NCI-H345 (cell line): ENCODE measurements around the gene KRT80.
A peak's percentile ranks its signal among the peaks of the same experiment; 100 is the strongest.

Experiments used
- DNase-seq: peaks from one replicate; lab custom pipeline; 2025; lab: John Stamatoyannopoulos, UW

KRT80 gene

DNA sequence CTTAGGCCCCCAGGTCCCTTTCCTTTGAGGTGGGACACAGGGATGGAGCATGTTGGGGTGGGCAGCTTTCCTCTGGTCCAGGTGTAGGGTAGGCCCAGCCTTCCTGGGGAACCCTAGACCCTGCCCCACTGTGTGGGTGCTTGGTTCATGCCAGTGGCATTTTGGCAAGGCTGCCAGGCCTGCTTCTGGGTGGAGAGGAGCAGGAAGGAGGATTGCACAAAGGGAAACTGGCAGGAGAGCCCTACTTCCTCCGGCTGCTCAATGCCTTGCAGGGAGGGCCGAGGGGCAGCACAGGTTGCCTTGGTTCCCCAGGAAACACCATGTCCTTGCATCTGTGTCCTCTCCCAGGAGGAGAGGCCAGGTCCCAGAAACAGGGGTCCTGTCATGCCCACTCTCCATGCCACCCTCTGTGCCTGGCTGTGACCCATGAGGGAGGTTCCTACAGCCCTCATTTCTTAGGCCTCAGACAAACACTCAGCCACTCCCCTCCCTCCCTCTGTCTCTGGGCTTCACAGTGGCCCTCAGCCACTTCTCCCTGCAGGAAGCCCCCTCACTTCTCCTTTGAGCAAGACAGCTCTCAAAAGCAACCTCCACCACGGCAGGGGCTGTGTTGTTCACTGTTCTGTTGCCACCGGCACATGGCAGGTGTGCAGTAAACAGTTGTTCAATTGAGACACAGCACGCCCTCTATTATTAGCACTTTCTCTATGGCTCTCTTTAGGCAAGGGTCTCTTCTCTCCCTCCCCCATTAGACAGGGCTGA is 6.8 kb upstream of the KRT80 start:
- peak; percentile 85 for DNase-seq

- DNase-seq = peak; percentile 68
Observed at GRCh38 chr12:52197371-52198231, 5.8 kb upstream of the KRT80 start.

DNA sequence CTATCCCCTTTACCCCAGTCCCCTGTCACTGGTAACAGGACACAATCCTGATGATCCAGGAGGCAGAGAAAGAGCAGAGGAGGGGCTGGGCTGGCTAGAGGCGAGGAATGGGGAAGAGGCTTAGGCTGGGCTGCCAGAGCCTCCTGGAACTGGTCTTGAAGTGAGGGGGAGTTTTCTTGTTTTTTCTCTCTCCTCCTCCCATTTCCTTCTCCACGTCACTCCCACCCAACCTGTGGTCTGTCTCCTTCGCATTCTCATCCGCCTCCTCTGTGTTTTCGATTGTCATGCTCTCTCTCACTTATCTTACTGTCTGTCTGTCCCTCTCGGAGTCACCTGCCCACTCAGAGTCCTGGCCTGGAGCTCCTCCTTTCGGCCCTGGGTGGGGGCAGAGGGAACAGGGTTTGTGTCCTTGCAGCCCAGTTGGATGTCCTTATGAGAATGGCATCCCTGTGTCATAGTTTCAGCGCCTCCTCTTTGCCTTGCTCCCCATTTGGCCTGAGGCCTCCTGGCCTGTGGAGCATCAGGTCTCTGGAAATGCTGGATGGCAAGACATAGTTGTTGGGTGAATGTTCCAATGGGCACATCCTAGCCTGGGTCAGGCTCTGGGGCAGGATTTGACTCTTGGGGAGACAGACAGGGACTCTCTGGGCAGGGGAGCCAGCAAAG is 3.4 kb upstream of the KRT80 start:
- DNase-seq = no peak

GRCh38 chr12:52193991-52194390 is 2.2 kb upstream of the KRT80 start:
- DNase-seq = no peak

- DNase-seq = no peak
Observed at GRCh38 chr12:52193532-52193931, 1.7 kb upstream of the KRT80 start.

DNA sequence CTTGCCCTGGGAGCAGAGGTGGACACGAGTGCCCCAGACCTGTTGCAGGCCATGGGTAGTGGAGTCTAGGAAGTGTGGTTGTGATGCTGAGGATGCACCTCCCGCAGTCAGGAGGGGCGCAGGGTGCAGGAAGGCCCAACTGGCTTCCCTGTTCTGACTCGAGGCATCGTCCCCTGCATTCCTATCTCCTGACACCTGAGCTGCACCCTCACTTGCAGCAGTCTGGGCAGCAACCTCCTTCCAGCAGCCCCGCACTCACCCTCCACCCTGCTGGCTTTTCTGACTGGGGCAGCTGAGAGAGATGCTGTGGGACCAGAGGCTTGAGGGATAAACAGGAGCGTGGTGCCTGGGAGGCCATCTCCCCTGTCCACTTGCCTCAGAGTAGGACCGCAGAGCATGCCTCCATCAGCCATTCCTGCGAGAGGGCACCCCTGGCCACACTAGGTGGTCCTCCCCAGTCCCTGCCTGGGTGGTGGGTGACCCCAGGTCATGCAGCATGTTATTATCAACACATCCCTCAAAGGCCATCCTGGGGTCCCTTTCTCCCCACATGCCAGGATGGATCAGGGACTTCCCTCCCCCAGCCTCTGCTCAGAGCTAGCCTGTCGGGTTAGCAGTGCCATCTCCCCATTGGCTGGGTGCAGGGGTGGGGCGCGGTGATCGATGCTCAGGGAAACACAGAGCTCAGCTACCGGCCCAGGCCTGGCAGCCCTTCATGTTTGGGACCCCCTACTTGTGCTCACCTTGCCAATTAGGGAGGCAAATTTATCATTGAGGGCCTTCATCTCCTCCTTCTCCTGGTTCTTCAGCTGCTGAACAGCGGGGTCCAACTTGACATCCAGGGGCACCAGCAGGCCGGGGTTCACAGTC is 719 bp downstream of the KRT80 start:
- no peak for DNase-seq

DNA sequence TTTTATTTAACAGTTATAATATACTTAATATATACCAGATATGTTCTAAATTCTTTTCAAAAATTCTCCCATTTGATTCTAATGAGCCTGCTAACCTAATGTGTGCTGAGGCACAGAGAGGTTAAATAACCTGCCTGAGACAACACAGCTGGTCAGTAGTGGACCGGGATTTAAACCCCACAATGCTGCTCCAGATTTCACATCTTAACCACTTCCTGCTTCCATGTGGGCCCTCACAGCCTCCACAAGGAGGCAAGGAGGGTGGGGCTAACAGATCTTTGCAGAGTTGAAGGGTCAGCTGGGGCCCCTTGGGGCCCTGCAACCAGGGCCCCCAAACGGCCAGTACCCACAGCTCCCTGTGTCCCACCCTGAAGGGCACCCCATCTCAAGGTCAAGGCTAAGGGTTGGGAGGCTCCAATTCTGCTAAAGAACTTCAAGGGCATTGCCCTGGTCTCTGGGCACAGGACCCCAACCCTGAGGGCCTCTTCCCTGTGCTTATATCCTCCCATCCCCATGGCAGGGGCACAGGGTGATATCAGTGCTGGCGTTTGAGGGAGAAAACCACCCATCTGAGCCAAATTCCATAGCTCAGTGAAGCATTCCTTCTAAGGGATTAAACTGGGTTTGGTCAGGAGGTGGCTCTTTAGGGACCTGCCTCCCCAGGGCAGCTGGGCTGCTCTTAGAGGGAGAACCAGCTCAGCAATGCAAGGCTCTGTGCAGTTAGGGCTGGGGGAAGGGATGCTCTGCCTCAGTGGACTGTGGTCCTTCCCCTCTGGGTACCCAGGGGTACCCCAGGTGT is 2.2 kb downstream of the KRT80 start:
- no peak for DNase-seq

GRCh38 chr12:52188658-52189057 is 3.2 kb downstream of the KRT80 start:
- no peak for DNase-seq

GRCh38 chr12:52187640-52188039 is 4.2 kb downstream of the KRT80 start:
- no peak for DNase-seq

- no peak for DNase-seq
Observed at GRCh38 chr12:52187206-52187605, 4.6 kb downstream of the KRT80 start.

DNA sequence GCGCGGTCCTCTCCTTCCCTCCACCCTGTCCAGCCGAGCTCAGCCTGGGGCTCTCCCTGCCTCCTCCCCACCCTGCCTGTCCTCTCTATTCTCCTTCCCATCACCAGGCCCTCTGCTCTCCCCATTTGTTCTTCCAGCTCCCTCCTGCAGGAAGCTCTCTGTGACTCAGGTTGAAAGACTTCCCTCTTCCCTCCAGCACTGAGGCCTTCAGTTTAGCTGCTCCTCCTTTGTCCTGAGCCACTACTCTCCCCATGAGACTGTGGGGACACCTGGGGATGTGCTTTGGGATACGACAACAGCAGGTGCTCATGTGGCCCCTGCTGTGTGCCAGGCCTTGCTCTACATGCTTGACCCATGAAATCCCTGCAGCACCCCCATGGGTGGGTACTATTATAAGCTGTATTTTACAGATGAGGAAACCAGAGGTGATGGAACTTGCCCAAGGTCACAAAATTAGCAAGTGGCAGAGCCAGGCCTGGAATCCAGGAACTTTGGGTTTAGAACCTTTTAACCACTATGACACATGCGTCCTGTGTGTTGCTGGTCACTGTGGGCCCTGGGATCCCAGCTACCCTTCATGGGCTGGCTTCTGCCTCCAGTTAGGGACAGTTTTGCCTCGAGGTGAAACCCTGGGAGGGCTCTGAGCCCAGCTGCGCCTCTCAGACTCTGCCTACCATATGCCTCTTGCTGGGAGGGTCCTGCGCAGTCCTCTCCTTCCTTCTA is 5.5 kb downstream of the KRT80 start:
- peak; percentile 79 for DNase-seq

DNA sequence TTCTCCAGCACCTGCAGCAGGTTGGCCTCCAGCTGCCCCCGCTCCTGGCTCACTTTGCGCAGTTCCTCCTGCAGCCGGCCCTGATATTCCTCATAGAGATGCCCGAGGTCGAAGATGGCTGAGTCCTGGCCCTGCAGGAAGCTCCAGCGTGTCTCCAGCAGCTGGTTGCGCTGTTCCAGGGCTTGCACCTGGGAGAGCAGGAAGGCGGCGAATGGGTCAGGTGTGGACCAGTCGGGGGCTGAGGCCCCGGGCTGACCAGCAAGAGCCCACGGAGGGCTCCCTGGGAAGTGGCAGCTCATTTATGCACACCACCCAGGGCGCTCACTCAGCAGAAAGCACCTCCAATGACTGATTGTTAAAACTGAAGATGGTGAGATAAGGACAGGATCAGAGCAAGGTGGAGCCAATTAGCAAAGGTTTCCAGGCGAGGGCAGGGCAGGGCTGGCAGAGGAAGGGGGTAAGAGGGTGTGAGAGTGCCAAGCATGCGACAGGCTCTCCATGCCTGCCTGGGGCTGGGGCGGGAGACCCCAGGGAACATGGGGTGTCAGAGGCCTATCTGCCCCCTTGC is 6.3 kb downstream of the KRT80 start:
- DNase-seq = no peak

- DNase-seq = no peak
Observed at GRCh38 chr12:52184813-52185212, 7.0 kb downstream of the KRT80 start.

DNA sequence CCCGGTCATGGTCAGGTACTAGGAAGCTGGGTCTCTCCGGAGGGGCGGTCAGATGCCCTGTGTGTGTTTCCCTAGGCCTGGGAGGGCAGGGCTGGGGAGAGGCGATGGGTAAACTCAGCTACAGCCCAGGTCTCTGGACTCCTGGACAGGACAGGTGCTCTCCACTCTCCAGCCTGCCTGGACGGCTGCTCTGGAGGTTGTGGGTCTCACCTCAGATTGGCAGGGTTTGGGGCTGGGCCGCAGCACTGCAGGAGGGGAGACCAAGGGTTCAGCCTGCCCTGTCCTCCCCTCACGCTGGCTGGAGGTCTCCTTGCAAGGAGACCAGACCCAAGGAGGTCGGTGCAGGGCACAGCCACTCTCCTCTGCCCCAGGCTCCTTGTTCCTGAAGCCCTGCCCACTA is 7.8 kb downstream of the KRT80 start:
- no peak for DNase-seq

GRCh38 chr12:52183544-52183910 is 8.3 kb downstream of the KRT80 start:
- no peak for DNase-seq

GRCh38 chr12:52182898-52183543 is 8.8 kb downstream of the KRT80 start:
- peak; percentile 52 for DNase-seq

- DNase-seq = peak; percentile 39
Observed at GRCh38 chr12:52182384-52182783, 9.4 kb downstream of the KRT80 start.

GRCh38 chr12:52181746-52182145 is 10.1 kb downstream of the KRT80 start:
- DNase-seq = peak; percentile 72

- no peak for DNase-seq
Observed at GRCh38 chr12:52180971-52181628, 10.7 kb downstream of the KRT80 start.
